T follicular helper cell (primary cell): ENCODE results near the gene SEMA6D.

Experiments used
- DNase-seq: peaks from one replicate; pipeline ENCODE4 v3.0.0-alpha.2; 2020; ENCODE audit warnings: low read depth
- total RNA-seq, 2 experiments: gene quantifications; one replicate each; lab custom pipeline; 2026; lab: John Stamatoyannopoulos, UW

SEMA6D gene
- 0 reads per million in 2 experiments for total RNA-seq

- no peak for DNase-seq
These were observed at the start of gene SEMA6D for GRCh38 chr15:47717036-47717612. SEMA6D (plus strand) TSS chr15:47717505; CDS start chr15:47759799, 42,294 bp downstream.

GRCh38 chr15:47669221-47669620 is 48.1 kb upstream of the SEMA6D start:
- DNase-seq: no peak

- no peak for DNase-seq
These were observed 46.9 kb upstream of the SEMA6D start for GRCh38 chr15:47670365-47670764.

- no peak for DNase-seq
These were observed 44.0 kb upstream of the SEMA6D start for GRCh38 chr15:47673232-47673761.

GRCh38 chr15:47674586-47675232 is 42.6 kb upstream of the SEMA6D start:
- no peak for DNase-seq

- DNase-seq: no peak
These were observed 41.6 kb upstream of the SEMA6D start for GRCh38 chr15:47675735-47676134.

- DNase-seq: no peak
These were observed 39.3 kb upstream of the SEMA6D start for GRCh38 chr15:47678040-47678439.

GRCh38 chr15:47682661-47683060 is 34.6 kb upstream of the SEMA6D start:
- DNase-seq: no peak

- DNase-seq: no peak
These were observed 32.0 kb upstream of the SEMA6D start for GRCh38 chr15:47685141-47685870.

GRCh38 chr15:47688573-47689086 is 28.7 kb upstream of the SEMA6D start:
- DNase-seq: no peak

- no peak for DNase-seq
These were observed 27.6 kb upstream of the SEMA6D start for GRCh38 chr15:47689660-47690059.

GRCh38 chr15:47691882-47692281 is 25.4 kb upstream of the SEMA6D start:
- no peak for DNase-seq

- no peak for DNase-seq
These were observed 21.0 kb upstream of the SEMA6D start for GRCh38 chr15:47696351-47696750.

- DNase-seq: no peak
These were observed 11.9 kb upstream of the SEMA6D start for GRCh38 chr15:47705281-47705997.

- no peak for DNase-seq
These were observed 9.9 kb upstream of the SEMA6D start for GRCh38 chr15:47707391-47707790.

- no peak for DNase-seq
These were observed 8.9 kb upstream of the SEMA6D start for GRCh38 chr15:47708161-47708980.

GRCh38 chr15:47711655-47712054 is 5.7 kb upstream of the SEMA6D start:
- DNase-seq: no peak

GRCh38 chr15:47715402-47715801 is 1.9 kb upstream of the SEMA6D start:
- no peak for DNase-seq

GRCh38 chr15:47715856-47716445 is 1.4 kb upstream of the SEMA6D start:
- DNase-seq: no peak

- DNase-seq: no peak
These were observed 789 bp upstream of the SEMA6D start for GRCh38 chr15:47716516-47716915.
